Naive thymus-derived CD8-positive, alpha-beta T cell (primary cell): ENCODE measurements around the gene GOLGA6L7. TPM values are rescaled to one million over a fixed set of nuclear protein-coding genes. Genes with fewer than 3 reads are reported as not detected.
"Not testable (repeated sequence)": the region's sequence is repeated elsewhere in the genome, so short reads cannot be mapped to it uniquely, and the experiment has no call there.

Experiments used
- ATAC-seq, 2 donors: fragments of 150-1000 bp; cut with Tn5 transposase in 1 of 2; sonication (Bioruptor Pico), chemical (Tn5 transposase) in 1 of 2; 1 replicate in 1 of 2; 2 replicates in 1 of 2; pipeline ENCODE4 v1.10.0; 2021; ENCODE audit warnings: mild to moderate bottlenecking in 2 of 2, moderate library complexity in 2 of 2
- POLR2A ChIA-PET: fragments of 350-600 bp; sonication (Branson Sonifier 250); formaldehyde crosslinking; loops from one replicate; lab custom pipeline; 2021; ENCODE audit warnings: antibody characterized with exemption; lab: Charles Lee
- DNase-seq, 10 donors: peaks; one replicate each; pipeline versions ENCODE4 v3.0.0 to v3.0.0-alpha.2; 2020 to 2022
- H3K27ac Mint-ChIP-seq, 10 donors: one replicate each; pipeline ENCODE4 v1.8.0; 2020 to 2022; ENCODE audit warnings: mild to moderate bottlenecking in 10 of 10, mixed read lengths in 10 of 10, moderate library complexity in 4 of 10, inconsistent platforms in 1 of 10
- H3K27me3 Mint-ChIP-seq, 5 donors: one replicate each; pipeline ENCODE4 v1.8.0; 2021 to 2022; ENCODE audit warnings: mixed read lengths in 5 of 5
- H3K36me3 Mint-ChIP-seq, 3 donors: one replicate each; pipeline ENCODE4 v1.8.0; 2020 to 2022; ENCODE audit warnings: mixed read lengths in 3 of 3, mild to moderate bottlenecking in 2 of 3, inconsistent platforms in 1 of 3
- H3K4me1 Mint-ChIP-seq, 4 donors: one replicate each; pipeline ENCODE4 v1.8.0; 2021 to 2022; ENCODE audit warnings: mixed read lengths in 4 of 4
- H3K4me3 Mint-ChIP-seq, 10 donors: one replicate each; pipeline ENCODE4 v1.8.0; 2020 to 2022; ENCODE audit warnings: mild to moderate bottlenecking in 10 of 10, mixed read lengths in 10 of 10, moderate library complexity in 6 of 10, inconsistent platforms in 1 of 10
- H3K9me3 Mint-ChIP-seq, 9 donors: one replicate each; pipeline ENCODE4 v1.8.0; 2020 to 2022; ENCODE audit warnings: mixed read lengths in 9 of 9, mild to moderate bottlenecking in 3 of 9, inconsistent platforms in 1 of 9, moderate library complexity in 1 of 9
- polyA plus RNA-seq, 3 donors: library from polyadenylated mRNA; unstranded; fragments of 300-500 nt; fragmentation: Illumina TruSeq; gene quantifications; one replicate each; pipeline ENCODE4 v1.2.3, GENCODE V29; 2021
- total RNA-seq, 8 experiments: library from RNA in 2 of 8; stranded (reverse) in 2 of 8; gene quantifications; one replicate each; pipeline ENCODE4 v1.2.3 and lab custom pipeline; 2021 to 2026

The GOLGA6L7 gene
- total and polyA plus RNA-seq, 5 experiments from 2014 or later = not detected

GRCh38 chr15:28861589-28862293 is 13.3 kb upstream of the GOLGA6L7 start:
- H3K27ac Mint-ChIP-seq = peak overlapping the region in 1 of 10 donors; percentile 31
- H3K4me3 Mint-ChIP-seq, DNase-seq, ATAC-seq, H3K4me1 Mint-ChIP-seq, H3K36me3 Mint-ChIP-seq, H3K27me3 Mint-ChIP-seq, H3K9me3 Mint-ChIP-seq: not testable (repeated sequence)
- POLR2A ChIA-PET = interaction anchor here (0.7 kb wide), 1 partner anchor 259 kb away, joined by 3 read pairs; no protein-coding TSS in a partner anchor

GRCh38 chr15:28861031-28861534 is 12.6 kb upstream of the GOLGA6L7 start:
- peaks cover 0 to 3% (median 0%) of the 10 kb centered on the region in 4 donors for H3K4me1 Mint-ChIP-seq
- H3K27me3 Mint-ChIP-seq = no peaks in the 10 kb centered on the region
- H3K4me3 Mint-ChIP-seq = no peak overlapping the region
- H3K9me3 Mint-ChIP-seq = no peaks in the 10 kb centered on the region
- H3K27ac Mint-ChIP-seq = peak overlapping the region in 1 of 10 donors; percentile 31
- H3K36me3 Mint-ChIP-seq = no peaks in the 10 kb centered on the region
- POLR2A ChIA-PET = no interaction called here
- ATAC-seq (no peak), DNase-seq (no peak)

GRCh38 chr15:28854578-28854977 is 6.1 kb upstream of the GOLGA6L7 start:
- H3K4me1 Mint-ChIP-seq, H3K4me3 Mint-ChIP-seq, H3K9me3 Mint-ChIP-seq, H3K27ac Mint-ChIP-seq, POLR2A ChIA-PET, DNase-seq, H3K36me3 Mint-ChIP-seq, H3K27me3 Mint-ChIP-seq, ATAC-seq: not testable (repeated sequence)

- H3K4me1 Mint-ChIP-seq, H3K27ac Mint-ChIP-seq, H3K4me3 Mint-ChIP-seq, H3K9me3 Mint-ChIP-seq, DNase-seq, POLR2A ChIA-PET, H3K27me3 Mint-ChIP-seq, ATAC-seq, H3K36me3 Mint-ChIP-seq: not testable (repeated sequence)
Observed at GRCh38 chr15:28853654-28854053, 5.2 kb upstream of the GOLGA6L7 start.

- H3K9me3 Mint-ChIP-seq, H3K27ac Mint-ChIP-seq, H3K4me3 Mint-ChIP-seq, H3K36me3 Mint-ChIP-seq, POLR2A ChIA-PET, H3K27me3 Mint-ChIP-seq, DNase-seq, ATAC-seq: not testable (repeated sequence)
- H3K4me1 Mint-ChIP-seq = peaks cover 3 to 15% (median 11%) of the 10 kb centered on the region in 4 donors
Observed at GRCh38 chr15:28849766-28850165, 1.3 kb upstream of the GOLGA6L7 start.

GRCh38 chr15:28849271-28849670 is 827 bp upstream of the GOLGA6L7 start:
- peaks cover 3 to 15% (median 11%) of the 10 kb centered on the region in 4 donors for H3K4me1 Mint-ChIP-seq
- H3K27me3 Mint-ChIP-seq, H3K36me3 Mint-ChIP-seq, ATAC-seq, H3K4me3 Mint-ChIP-seq, H3K9me3 Mint-ChIP-seq, POLR2A ChIA-PET, DNase-seq, H3K27ac Mint-ChIP-seq: not testable (repeated sequence)

- peaks cover 3 to 15% (median 11%) of the 10 kb centered on the region in 4 donors for H3K4me1 Mint-ChIP-seq
- DNase-seq, ATAC-seq, H3K4me3 Mint-ChIP-seq, POLR2A ChIA-PET, H3K36me3 Mint-ChIP-seq, H3K9me3 Mint-ChIP-seq, H3K27me3 Mint-ChIP-seq, H3K27ac Mint-ChIP-seq: not testable (repeated sequence)
Observed at GRCh38 chr15:28847959-28848358, 485 bp downstream of the GOLGA6L7 start.

GRCh38 chr15:28847247-28847646 is 1.2 kb downstream of the GOLGA6L7 start:
- H3K27me3 Mint-ChIP-seq, H3K9me3 Mint-ChIP-seq, H3K36me3 Mint-ChIP-seq, H3K4me3 Mint-ChIP-seq, DNase-seq, POLR2A ChIA-PET: not testable (repeated sequence)
- Mint-ChIP-seq H3K4me1 (peaks cover 3 to 15% (median 11%) of the 10 kb centered on the region in 4 donors), H3K27ac (peak overlapping the region in 1 of 10 donors; percentile 47)
- peak in 1 of 2 donors; percentile 59 for ATAC-seq

- H3K36me3 Mint-ChIP-seq, POLR2A ChIA-PET, H3K27me3 Mint-ChIP-seq, DNase-seq, H3K27ac Mint-ChIP-seq, H3K9me3 Mint-ChIP-seq, ATAC-seq, H3K4me3 Mint-ChIP-seq: not testable (repeated sequence)
- H3K4me1 Mint-ChIP-seq = peaks cover 3 to 15% (median 11%) of the 10 kb centered on the region in 4 donors
Observed at GRCh38 chr15:28844147-28844546, 4.3 kb downstream of the GOLGA6L7 start.

- H3K36me3 Mint-ChIP-seq, ATAC-seq, H3K27ac Mint-ChIP-seq, H3K4me3 Mint-ChIP-seq, H3K9me3 Mint-ChIP-seq, POLR2A ChIA-PET, DNase-seq, H3K27me3 Mint-ChIP-seq: not testable (repeated sequence)
- H3K4me1 Mint-ChIP-seq = peaks cover 3 to 15% (median 11%) of the 10 kb centered on the region in 4 donors
Observed at GRCh38 chr15:28843520-28843919, 4.9 kb downstream of the GOLGA6L7 start.

GRCh38 chr15:28842210-28842609 is 6.2 kb downstream of the GOLGA6L7 start:
- peak overlapping the region in 1 of 10 donors; percentile 47 for H3K27ac Mint-ChIP-seq
- POLR2A ChIA-PET, DNase-seq, ATAC-seq, H3K4me1 Mint-ChIP-seq, H3K27me3 Mint-ChIP-seq, H3K4me3 Mint-ChIP-seq, H3K36me3 Mint-ChIP-seq, H3K9me3 Mint-ChIP-seq: not testable (repeated sequence)

- POLR2A ChIA-PET, H3K4me1 Mint-ChIP-seq, H3K27ac Mint-ChIP-seq, DNase-seq, H3K4me3 Mint-ChIP-seq, H3K27me3 Mint-ChIP-seq, ATAC-seq, H3K36me3 Mint-ChIP-seq, H3K9me3 Mint-ChIP-seq: not testable (repeated sequence)
Observed at GRCh38 chr15:28840285-28840684, 8.2 kb downstream of the GOLGA6L7 start.

GRCh38 chr15:28834957-28835585 is 13.4 kb downstream of the GOLGA6L7 start:
- ATAC-seq, H3K27me3 Mint-ChIP-seq, H3K9me3 Mint-ChIP-seq, DNase-seq, H3K36me3 Mint-ChIP-seq, POLR2A ChIA-PET: not testable (repeated sequence)
- Mint-ChIP-seq H3K4me3 (peak overlapping the region in 1 of 10 donors; percentile 22), H3K27ac (peak overlapping the region in 4 of 10 donors; percentile 22 to 66 (median 56)), H3K4me1 (peaks cover 6 to 21% (median 13%) of the 10 kb centered on the region in 4 donors)
